Gastroesophageal sphincter (tissue), 3 donors: ENCODE results near the gene RECK.

Source experiments
- POLR2A ChIP-seq, 2 donors: fragments of 450-650 bp; IDR thresholded peaks; one replicate each; pipeline ENCODE4 v1.6.1; 2017; ENCODE audit warnings: antibody characterized with exemption in 2 of 2, mild to moderate bottlenecking in 2 of 2, moderate library complexity in 1 of 2
- TF ChIP-seq, protein P1 (sequence below), 4 experiments: fragments of 200-600 bp in 2 of 4; fragments of 450-650 bp in 2 of 4; sonication (generic) in 1 of 4; IDR thresholded peaks; one replicate each; pipeline ENCODE4 v1.5.1; 2017 to 2019; ENCODE audit warnings: antibody characterized with exemption in 4 of 4, mild to moderate bottlenecking in 2 of 4, moderate library complexity in 2 of 4

DNA sequence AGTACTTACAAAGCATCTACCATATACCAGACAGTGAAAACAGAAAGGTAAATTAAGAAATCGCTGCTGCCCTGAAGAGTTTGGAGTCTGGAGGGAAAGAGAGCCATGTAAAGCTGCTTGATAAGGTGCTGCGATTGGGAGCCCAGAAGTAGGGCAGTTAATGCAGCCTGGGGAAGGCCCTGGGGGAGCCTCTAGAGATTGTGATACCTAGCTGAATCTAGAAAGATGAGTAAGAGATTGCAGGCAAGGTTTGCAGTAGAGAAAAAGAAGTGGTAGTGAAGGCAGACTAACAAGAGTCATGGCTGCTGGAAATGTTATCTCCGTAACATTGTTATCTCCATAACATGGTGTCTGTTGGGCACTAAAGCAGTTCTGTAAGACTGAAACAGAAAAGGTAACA is 75.8 kb downstream of the RECK start:
- TF ChIP-seq, protein P1, sequence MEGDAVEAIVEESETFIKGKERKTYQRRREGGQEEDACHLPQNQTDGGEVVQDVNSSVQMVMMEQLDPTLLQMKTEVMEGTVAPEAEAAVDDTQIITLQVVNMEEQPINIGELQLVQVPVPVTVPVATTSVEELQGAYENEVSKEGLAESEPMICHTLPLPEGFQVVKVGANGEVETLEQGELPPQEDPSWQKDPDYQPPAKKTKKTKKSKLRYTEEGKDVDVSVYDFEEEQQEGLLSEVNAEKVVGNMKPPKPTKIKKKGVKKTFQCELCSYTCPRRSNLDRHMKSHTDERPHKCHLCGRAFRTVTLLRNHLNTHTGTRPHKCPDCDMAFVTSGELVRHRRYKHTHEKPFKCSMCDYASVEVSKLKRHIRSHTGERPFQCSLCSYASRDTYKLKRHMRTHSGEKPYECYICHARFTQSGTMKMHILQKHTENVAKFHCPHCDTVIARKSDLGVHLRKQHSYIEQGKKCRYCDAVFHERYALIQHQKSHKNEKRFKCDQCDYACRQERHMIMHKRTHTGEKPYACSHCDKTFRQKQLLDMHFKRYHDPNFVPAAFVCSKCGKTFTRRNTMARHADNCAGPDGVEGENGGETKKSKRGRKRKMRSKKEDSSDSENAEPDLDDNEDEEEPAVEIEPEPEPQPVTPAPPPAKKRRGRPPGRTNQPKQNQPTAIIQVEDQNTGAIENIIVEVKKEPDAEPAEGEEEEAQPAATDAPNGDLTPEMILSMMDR (IDR thresholded peaks at IDR 0.05): no peak
- no peak for TF ChIP-seq POLR2A (IDR thresholded peaks at IDR 0.05)
